IPS-NIHi7 (cell line): ENCODE measurements around the gene RIMS1.
"Not testable (repeated sequence)": the region's sequence is repeated elsewhere in the genome, so short reads cannot be mapped to it uniquely, and the experiment has no call there.

Experiments
- DNase-seq: peaks from one replicate; pipeline ENCODE4 v3.0.0; 2012; ENCODE audit warnings: mixed read lengths; ENCODE audit errors: extremely low spot score

The RIMS1 gene

GRCh38 chr6:71977884-71978283 is 91.5 kb downstream of the RIMS1 start:
- DNase-seq, result no peak

GRCh38 chr6:71979911-71980310 is 93.6 kb downstream of the RIMS1 start:
- no peak for DNase-seq

DNA sequence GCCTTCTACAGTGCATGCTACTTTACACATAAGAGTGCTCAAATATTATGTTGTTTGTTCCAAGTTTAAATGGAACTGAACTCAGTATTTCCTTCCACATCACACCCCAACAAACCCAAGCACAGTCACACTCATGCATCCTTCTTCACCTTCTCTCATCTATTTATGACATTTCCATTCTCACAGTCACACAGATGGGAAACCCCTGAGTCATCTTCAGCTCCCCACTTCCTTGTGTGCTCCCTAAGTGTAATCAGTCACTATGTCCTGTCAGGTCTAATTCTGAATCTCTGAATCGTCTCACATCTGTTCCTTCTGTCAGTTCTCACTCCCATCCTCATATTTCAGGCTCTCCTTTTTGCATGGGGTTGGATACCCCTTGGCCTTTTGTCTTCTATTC is 96.0 kb downstream of the RIMS1 start:
- DNase-seq, result no peak

DNA sequence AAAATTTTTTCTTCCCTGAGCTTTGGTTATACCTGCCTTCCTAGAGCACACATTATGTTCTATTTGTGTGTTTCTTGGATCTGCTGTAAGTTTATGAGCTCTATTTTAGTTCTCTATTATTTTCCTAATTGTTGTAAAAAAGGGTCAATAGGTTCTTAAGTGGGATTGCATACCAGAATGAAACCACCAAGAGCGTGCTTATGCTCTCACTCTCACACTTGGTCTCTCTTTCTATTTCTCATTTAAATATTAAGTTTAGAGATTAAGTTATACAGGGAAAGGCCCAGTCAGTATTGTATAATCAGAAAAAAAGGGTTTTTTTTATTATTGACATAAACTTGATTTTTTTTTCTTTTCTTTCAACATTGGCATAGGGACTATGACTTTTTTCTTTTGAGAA is 96.8 kb downstream of the RIMS1 start:
- no peak for DNase-seq

GRCh38 chr6:71994705-71995271 is 108.4 kb downstream of the RIMS1 start:
- no peak for DNase-seq

- no peak for DNase-seq
Observed at GRCh38 chr6:71997341-71997740, 111.0 kb downstream of the RIMS1 start.

DNA sequence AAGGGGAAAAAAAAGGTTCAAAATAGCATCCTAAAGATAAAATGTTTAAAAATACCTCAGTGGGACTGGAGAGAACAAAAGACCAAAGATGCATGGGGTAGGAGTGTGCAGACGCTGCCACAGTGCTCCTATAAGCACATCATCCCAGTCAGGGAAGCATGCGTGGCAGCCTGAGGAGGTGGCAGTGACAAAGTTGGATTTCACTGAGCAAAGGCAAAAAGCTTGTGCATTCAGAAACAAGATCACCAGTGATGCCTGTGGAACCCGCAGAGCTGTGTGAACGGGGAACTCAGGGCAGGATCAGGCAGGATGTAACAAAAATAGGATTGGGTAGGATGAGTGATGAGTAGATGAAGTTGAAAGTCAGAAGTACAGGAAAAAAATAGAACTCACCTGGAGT is 116.1 kb downstream of the RIMS1 start:
- no peak for DNase-seq

DNA sequence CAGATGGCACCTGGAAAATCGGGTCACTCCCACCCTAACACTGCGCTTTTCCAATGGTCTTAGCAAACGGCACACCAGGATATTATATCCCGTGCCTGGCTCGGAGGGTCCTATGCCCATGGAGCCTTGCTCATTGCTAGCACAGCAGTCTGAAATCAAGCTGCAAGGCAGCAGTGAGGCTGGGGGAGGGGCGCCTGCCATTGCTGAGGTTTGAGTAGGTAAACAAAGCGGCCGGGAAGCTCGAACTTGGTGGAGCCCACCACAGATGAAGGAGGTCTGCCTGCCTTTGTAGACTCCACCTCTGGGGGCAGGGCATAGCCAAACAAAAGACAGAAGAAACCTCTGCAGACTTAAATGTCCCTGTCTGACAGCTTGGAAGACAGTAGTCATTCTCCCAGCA is 120.2 kb downstream of the RIMS1 start:
- not testable (repeated sequence) for DNase-seq

- no peak for DNase-seq
Observed at GRCh38 chr6:72022830-72023229, 136.5 kb downstream of the RIMS1 start.

GRCh38 chr6:72031471-72031870 is 145.1 kb downstream of the RIMS1 start:
- no peak for DNase-seq

DNA sequence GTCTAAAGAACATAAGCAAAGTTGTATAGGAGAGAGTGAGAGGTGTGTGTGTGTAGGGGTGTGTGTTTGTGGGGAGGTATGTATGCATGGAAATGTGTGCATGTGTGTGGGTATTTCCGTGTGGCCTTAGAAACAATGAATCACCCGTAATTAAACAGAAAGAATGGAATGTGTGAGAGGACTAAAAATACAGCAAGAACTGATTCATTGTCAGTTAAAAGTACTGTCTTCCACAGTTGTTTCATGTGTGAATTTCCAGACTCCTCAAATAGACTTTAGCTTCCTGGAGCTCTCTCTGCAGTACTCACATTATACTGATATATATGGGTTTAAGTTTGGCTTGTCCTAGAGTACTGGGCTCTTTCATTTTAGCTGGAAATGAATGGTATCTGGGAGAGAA is 145.7 kb downstream of the RIMS1 start:
- no peak for DNase-seq

- no peak for DNase-seq
Observed at GRCh38 chr6:72035486-72035885, 149.1 kb downstream of the RIMS1 start.

- DNase-seq, result no peak
Observed at GRCh38 chr6:72035966-72036365, 149.6 kb downstream of the RIMS1 start.

- no peak for DNase-seq
Observed at GRCh38 chr6:72037006-72037405, 150.7 kb downstream of the RIMS1 start.

GRCh38 chr6:72040111-72040510 is 153.8 kb downstream of the RIMS1 start:
- no peak for DNase-seq

GRCh38 chr6:72042088-72042487 is 155.7 kb downstream of the RIMS1 start:
- DNase-seq, result no peak

DNA sequence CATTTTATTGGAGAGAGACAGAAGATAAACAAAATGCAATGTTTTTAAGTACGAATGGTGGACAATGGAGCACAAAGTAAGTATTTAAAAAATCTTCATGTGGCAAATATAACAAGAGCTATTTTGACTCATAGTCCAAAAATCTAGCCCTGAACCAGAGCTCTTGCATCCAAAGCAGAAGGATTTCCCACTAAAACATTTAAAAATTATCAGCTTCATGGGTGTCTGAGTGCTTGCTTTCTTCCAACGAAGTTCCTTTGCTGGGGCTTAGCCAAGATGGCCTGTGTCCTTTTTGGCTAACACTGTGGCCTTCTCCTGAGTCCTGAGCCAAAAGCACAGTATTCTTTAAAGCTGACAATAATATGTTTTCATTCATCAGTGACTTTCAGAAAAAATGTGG is 161.7 kb downstream of the RIMS1 start:
- no peak for DNase-seq

DNA sequence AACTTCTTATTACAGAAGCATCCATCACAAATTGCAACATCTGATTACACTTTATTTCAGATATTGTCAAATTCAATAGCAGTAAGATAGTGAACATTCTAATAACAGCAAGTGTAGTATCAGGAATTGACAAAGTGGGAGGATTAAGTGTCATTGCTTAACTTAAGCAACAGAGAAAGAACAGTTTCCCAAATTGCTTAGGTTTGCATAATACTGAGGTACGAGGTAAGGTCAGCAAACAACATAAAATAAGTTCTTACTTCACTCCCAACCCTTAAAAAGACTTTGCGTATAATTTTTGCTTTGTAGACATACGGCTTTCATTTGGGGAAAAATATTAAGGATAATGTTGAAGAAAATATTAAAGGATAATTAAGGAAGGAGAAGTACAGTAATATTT is 163.0 kb downstream of the RIMS1 start:
- DNase-seq, result no peak

DNA sequence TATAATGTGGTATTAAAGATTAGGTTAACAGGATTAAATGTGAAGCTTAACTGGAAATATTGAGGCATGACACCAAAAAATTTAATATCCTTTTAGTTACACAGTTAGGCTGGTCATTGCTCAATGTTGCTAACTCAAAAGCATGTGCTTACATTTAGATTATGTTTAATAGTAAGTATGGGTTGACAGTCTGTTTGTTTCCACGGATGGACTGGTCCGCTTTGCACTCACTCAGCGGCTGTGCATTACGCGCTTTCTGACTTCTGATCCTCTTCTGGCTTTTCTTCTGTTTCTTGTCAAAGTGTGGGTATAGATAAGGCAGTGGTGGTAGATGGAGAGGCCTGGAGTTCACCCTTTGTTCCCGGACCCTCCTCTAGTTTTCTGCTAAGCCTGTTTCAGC is 174.9 kb downstream of the RIMS1 start:
- no peak for DNase-seq

GRCh38 chr6:72064399-72064975 is 178.1 kb downstream of the RIMS1 start:
- DNase-seq, result no peak

GRCh38 chr6:72078096-72078495 is 191.7 kb downstream of the RIMS1 start:
- no peak for DNase-seq

GRCh38 chr6:72080260-72080941 is 194.1 kb downstream of the RIMS1 start:
- no peak for DNase-seq

DNA sequence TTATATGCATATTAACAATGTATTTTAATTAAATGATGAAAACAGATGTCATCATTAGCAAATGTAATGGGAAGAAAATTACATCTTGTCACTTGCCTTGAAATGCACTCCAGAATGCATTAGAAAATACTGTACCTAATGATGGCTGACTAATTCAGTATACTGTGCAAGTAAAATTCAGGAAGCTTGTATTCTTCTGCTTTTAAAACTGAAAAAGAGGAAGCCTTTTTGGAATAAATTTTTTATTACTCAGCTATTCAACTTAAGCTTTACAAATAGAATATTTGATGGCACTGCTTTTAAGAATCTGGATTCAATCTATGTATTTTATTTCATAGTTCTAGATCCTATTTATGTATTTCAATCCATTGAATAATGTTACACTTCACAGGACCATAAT is 195.5 kb downstream of the RIMS1 start:
- DNase-seq, result no peak

GRCh38 chr6:72083976-72084375 is 197.6 kb downstream of the RIMS1 start:
- DNase-seq, result no peak
